Measurements from ENCODE around the gene SEC23IP. TPM values are rescaled to one million over a fixed set of nuclear protein-coding genes. Genes with fewer than 3 reads are reported as not detected.

Gene SEC23IP
- total RNA-seq, 2 donors from 2014 or later, result 14.5 to 16.4 TPM

GRCh38 chr10:119981826-119982225 is 89.3 kb downstream of the SEC23IP start:
- Histone ChIP-seq H3K27ac (no peak overlapping the region), H3K27me3 (no peaks in the 10 kb centered on the region), H3K4me1 (no peaks in the 10 kb centered on the region), H3K4me3 (no peak overlapping the region), H3K36me3 (no peaks in the 10 kb centered on the region), H3K9me3 (peaks cover 0 to 9% of the 10 kb centered on the region in 2 donors)
- DNase-seq (ENCODE audit: low spot score), result no peak
- no peak for TF ChIP-seq CTCF (IDR thresholded peaks at IDR 0.05)

- no peaks in the 10 kb centered on the region for H3K36me3 ChIP-seq
- H3K4me1 ChIP-seq, result no peaks in the 10 kb centered on the region
- peaks cover 0 to 9% of the 10 kb centered on the region in 2 donors for H3K9me3 ChIP-seq
- no peak overlapping the region for H3K27ac ChIP-seq
- H3K4me3 ChIP-seq, result no peak overlapping the region
- DNase-seq (ENCODE audit: low spot score), result no peak
- no peak for TF ChIP-seq CTCF (IDR thresholded peaks at IDR 0.05)
- H3K27me3 ChIP-seq, result no peaks in the 10 kb centered on the region
Measured at GRCh38 chr10:119988333-119988732, 95.8 kb downstream of the SEC23IP start.

GRCh38 chr10:119989966-119990365 is 97.4 kb downstream of the SEC23IP start:
- no peak for DNase-seq (ENCODE audit: low spot score)
- H3K9me3 ChIP-seq, result peaks cover 0 to under 1% of the 10 kb centered on the region in 2 donors
- no peak for TF ChIP-seq CTCF (IDR thresholded peaks at IDR 0.05)

GRCh38 chr10:119991066-119991465 is 98.5 kb downstream of the SEC23IP start:
- H3K9me3 ChIP-seq, result peaks cover 0 to 9% of the 10 kb centered on the region in 2 donors
- H3K4me1 ChIP-seq, result no peaks in the 10 kb centered on the region
- TF ChIP-seq CTCF (IDR thresholded peaks at IDR 0.05), result no peak
- no peak overlapping the region for H3K27ac ChIP-seq
- no peaks in the 10 kb centered on the region for H3K27me3 ChIP-seq
- no peak overlapping the region for H3K4me3 ChIP-seq
- no peaks in the 10 kb centered on the region for H3K36me3 ChIP-seq
- DNase-seq (ENCODE audit: low spot score), result no peak

More at GRCh38 chr10:119989966-119990365, 97.4 kb downstream of the SEC23IP start:
- H3K4me3 ChIP-seq, result no peak overlapping the region
- no peak overlapping the region for H3K27ac ChIP-seq
- H3K4me1 ChIP-seq, result no peaks in the 10 kb centered on the region
- no peaks in the 10 kb centered on the region for H3K27me3 ChIP-seq
- no peaks in the 10 kb centered on the region for H3K36me3 ChIP-seq

GRCh38 chr10:119991816-119992215 is 99.3 kb downstream of the SEC23IP start:
- H3K4me3 ChIP-seq, result no peak overlapping the region
- no peaks in the 10 kb centered on the region for H3K36me3 ChIP-seq
- peaks cover 0 to 16% of the 10 kb centered on the region in 2 donors for H3K9me3 ChIP-seq
- no peak for TF ChIP-seq CTCF (IDR thresholded peaks at IDR 0.05)
- no peak overlapping the region for H3K27ac ChIP-seq
- H3K4me1 ChIP-seq, result no peaks in the 10 kb centered on the region
- no peaks in the 10 kb centered on the region for H3K27me3 ChIP-seq
- DNase-seq (ENCODE audit: low spot score), result no peak

Small RNAs within 50 kb of the gene (microRNA-seq; reads per million reads assigned to microRNA genes)
- gene MIR4682 (ENCODE audit: borderline number of aligned reads in 2 of 2, borderline replicate concordance in 1 of 2), result 0 reads per million in 2 donors

Other genes starting within 250 kb of the SEC23IP start
- 100 to 1,000 TPM; 126 to 152 TPM for gene BAG3, start 241.3 kb upstream of the SEC23IP start, total RNA-seq
- 1 to 10 TPM; 3.9 to 6.2 TPM for gene INPP5F, start 166.7 kb upstream of the SEC23IP start, total RNA-seq
- gene MCMBP, start 19.9 kb upstream of the SEC23IP start, total RNA-seq, result 10 to 100 TPM; 22.9 to 28.5 TPM

Measured in right atrium auricular region (tissue), 2 donors.